Stimulated activated CD4-positive, alpha-beta T cell treated with anti-CD3 and anti-CD28 coated beads, Interleukin-4, amount 100 ng/mL, for 4 hours (primary cell): ENCODE measurements around the gene ZNF606.

Source experiments
- DNase-seq, 2 experiments: peaks; one replicate each; pipeline ENCODE4 v3.0.0-alpha.2; 2020

ZNF606 gene

GRCh38 chr19:58002384-58003173, at the start of gene ZNF606:
ZNF606 (minus strand) TSS chr19:58002820; CDS start chr19:58001319, 1,501 bp downstream.
- peak; percentile 82 to 83 for DNase-seq

- DNase-seq: no peak
Measured at GRCh38 chr19:58052256-58052655, 49.6 kb upstream of the ZNF606 start.

GRCh38 chr19:58047672-58048071, 45.1 kb upstream of the ZNF606 start:
- DNase-seq: no peak

GRCh38 chr19:58046856-58047255, 44.2 kb upstream of the ZNF606 start:
- no peak for DNase-seq

GRCh38 chr19:58045411-58046050, 42.9 kb upstream of the ZNF606 start:
- DNase-seq: no peak

GRCh38 chr19:58044886-58045285, 42.3 kb upstream of the ZNF606 start:
- no peak for DNase-seq

GRCh38 chr19:58044391-58044790, 41.8 kb upstream of the ZNF606 start:
- DNase-seq: no peak

- DNase-seq: no peak
Measured at GRCh38 chr19:58042495-58043340, 40.1 kb upstream of the ZNF606 start.

- DNase-seq: no peak
Measured at GRCh38 chr19:58040751-58041525, 38.3 kb upstream of the ZNF606 start.

GRCh38 chr19:58038688-58039204, 36.1 kb upstream of the ZNF606 start:
- no peak for DNase-seq

GRCh38 chr19:58037927-58038687, 35.5 kb upstream of the ZNF606 start:
- DNase-seq: no peak

GRCh38 chr19:58035863-58036262, 33.2 kb upstream of the ZNF606 start:
- DNase-seq: no peak

GRCh38 chr19:58034477-58034793, 31.8 kb upstream of the ZNF606 start:
- DNase-seq: no peak

- peak; percentile 26 for DNase-seq
Measured at GRCh38 chr19:58033741-58034476, 31.3 kb upstream of the ZNF606 start, which contains the start of gene ZSCAN1. ZSCAN1 (plus strand) TSS chr19:58034025; CDS start chr19:58037837, 3,812 bp downstream.

GRCh38 chr19:58024661-58025060, 22.0 kb upstream of the ZNF606 start:
- no peak for DNase-seq

- no peak for DNase-seq
Measured at GRCh38 chr19:58022283-58022660, 19.7 kb upstream of the ZNF606 start.

GRCh38 chr19:58021541-58022282, 19.1 kb upstream of the ZNF606 start:
- DNase-seq: peak; percentile 13 to 37

- DNase-seq: no peak
Measured at GRCh38 chr19:58020129-58020528, 17.5 kb upstream of the ZNF606 start.

GRCh38 chr19:58014141-58014540, 11.5 kb upstream of the ZNF606 start:
- no peak for DNase-seq

GRCh38 chr19:58010507-58010906, 7.9 kb upstream of the ZNF606 start:
- no peak for DNase-seq
